ENCODE measurements around the gene MTMR12. TPM values are rescaled to one million over a fixed set of nuclear protein-coding genes. Genes with fewer than 3 reads are reported as not detected.

Gene MTMR12
- total and polyA plus RNA-seq, 7 experiments from 2014 or later = 12.4 to 28.2 (median 23.8) TPM

Other genes with a start within 250 kb of the MTMR12 start
- 10 to 100 TPM; 46.9 to 66.5 (median 60.1) TPM for gene GOLPH3, start 138.6 kb downstream of the MTMR12 start, total RNA-seq
- 10 to 100 TPM; 83.9 to 86.1 TPM for gene GOLPH3, start 138.6 kb downstream of the MTMR12 start, polyA plus RNA-seq
- gene ZFR, start 131.8 kb upstream of the MTMR12 start, total RNA-seq = 10 to 100 TPM; 53.4 to 59.3 (median 58.0) TPM
- gene ZFR, start 131.8 kb upstream of the MTMR12 start, polyA plus RNA-seq = 10 to 100 TPM; 82.2 to 91.9 TPM